Mammary epithelial cell (primary cell): ENCODE data around the gene AP2A2.

Source experiments
- EZH2 ChIP-seq: IDR thresholded peaks from 2 replicates; pipeline ENCODE4 v1.6.1; 2012; ENCODE audit warnings: low read length, inconsistent platforms, borderline replicate concordance
- TF ChIP-seq, protein P1 (sequence below), 2 donors: IDR thresholded peaks in 1 of 2; conservative IDR thresholded peaks in 1 of 2; 2 replicates each; pipeline ENCODE4 v1.5.1; 2011 to 2012; ENCODE audit warnings: inconsistent platforms in 2 of 2, low read length in 2 of 2, mild to moderate bottlenecking in 2 of 2, control low read depth in 1 of 2, low read depth in 1 of 2; ENCODE audit not compliant: insufficient read depth in 1 of 2; ENCODE audit errors: extremely low read depth in 1 of 2

DNA sequence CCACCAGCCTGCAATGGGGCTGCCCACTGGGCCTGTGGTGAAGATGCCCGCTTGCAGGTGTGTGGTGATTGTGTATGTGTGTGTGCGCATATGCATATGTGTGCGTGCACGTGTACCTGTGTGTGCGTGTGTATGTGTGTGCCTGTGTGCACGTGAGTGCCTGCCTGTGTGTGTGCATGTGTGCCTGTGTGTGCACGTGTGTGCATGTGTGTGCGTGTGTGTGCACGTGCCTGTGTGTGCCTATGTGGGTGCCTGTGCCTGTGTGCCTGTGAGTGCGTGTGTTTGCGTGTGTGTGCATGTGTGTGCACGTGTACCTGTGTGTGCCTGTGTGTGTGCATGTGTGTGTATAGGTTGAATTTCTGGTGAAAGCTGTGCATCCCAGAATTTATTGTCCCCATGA, 113.3 kb downstream of the AP2A2 start:
- TF ChIP-seq, protein P1, sequence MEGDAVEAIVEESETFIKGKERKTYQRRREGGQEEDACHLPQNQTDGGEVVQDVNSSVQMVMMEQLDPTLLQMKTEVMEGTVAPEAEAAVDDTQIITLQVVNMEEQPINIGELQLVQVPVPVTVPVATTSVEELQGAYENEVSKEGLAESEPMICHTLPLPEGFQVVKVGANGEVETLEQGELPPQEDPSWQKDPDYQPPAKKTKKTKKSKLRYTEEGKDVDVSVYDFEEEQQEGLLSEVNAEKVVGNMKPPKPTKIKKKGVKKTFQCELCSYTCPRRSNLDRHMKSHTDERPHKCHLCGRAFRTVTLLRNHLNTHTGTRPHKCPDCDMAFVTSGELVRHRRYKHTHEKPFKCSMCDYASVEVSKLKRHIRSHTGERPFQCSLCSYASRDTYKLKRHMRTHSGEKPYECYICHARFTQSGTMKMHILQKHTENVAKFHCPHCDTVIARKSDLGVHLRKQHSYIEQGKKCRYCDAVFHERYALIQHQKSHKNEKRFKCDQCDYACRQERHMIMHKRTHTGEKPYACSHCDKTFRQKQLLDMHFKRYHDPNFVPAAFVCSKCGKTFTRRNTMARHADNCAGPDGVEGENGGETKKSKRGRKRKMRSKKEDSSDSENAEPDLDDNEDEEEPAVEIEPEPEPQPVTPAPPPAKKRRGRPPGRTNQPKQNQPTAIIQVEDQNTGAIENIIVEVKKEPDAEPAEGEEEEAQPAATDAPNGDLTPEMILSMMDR (conservative IDR thresholded peaks at IDR 0.05 in 1 of 2, IDR thresholded peaks at IDR 0.05 in 1 of 2; ENCODE audit: extremely low read depth in 1 of 2, insufficient read depth in 1 of 2, low read depth in 1 of 2, low read length in 2 of 2), result no peak
- no peak for TF ChIP-seq EZH2
